MM.1S (cell line): ENCODE measurements around the gene NUDT17.

Experiments
- DNase-seq: peaks from one replicate; pipeline ENCODE4 v3.0.0-alpha.2; 2015
- H2AFZ ChIP-seq: fragments of 300-600 bp; sonication (generic); 2 replicates; pipeline ENCODE4 v1.6.0; 2016; ENCODE audit warnings: antibody characterized with exemption, low read length
- H3F3A ChIP-seq: fragments of 300-600 bp; sonication (generic); 2 replicates; pipeline ENCODE4 v1.6.1; 2016; ENCODE audit warnings: mild to moderate bottlenecking, antibody characterized with exemption, low read length, moderate library complexity, mixed read lengths; ENCODE audit not compliant: insufficient read depth
- H3K27ac ChIP-seq: fragments of 300-600 bp; sonication (generic); 2 replicates; pipeline ENCODE4 v1.5.1; 2016; ENCODE audit warnings: mild to moderate bottlenecking, low read length
- H3K27me3 ChIP-seq: fragments of 300-600 bp; sonication (generic); replicated peaks from 2 replicates; pipeline ENCODE4 v1.6.0; 2016; ENCODE audit warnings: low read length; ENCODE audit not compliant: insufficient read depth
- H3K36me3 ChIP-seq: fragments of 300-600 bp; sonication (generic); replicated peaks from 2 replicates; pipeline ENCODE4 v1.6.1; 2016; ENCODE audit warnings: mild to moderate bottlenecking, low read length, mixed read lengths; ENCODE audit not compliant: insufficient read depth
- H3K4me1 ChIP-seq: fragments of 300-600 bp; sonication (generic); 2 replicates; pipeline ENCODE4 v1.6.1; 2016; ENCODE audit warnings: low read length, mixed read lengths
- H3K4me2 ChIP-seq: fragments of 300-600 bp; sonication (generic); 2 replicates; pipeline ENCODE4 v1.6.0; 2016; ENCODE audit warnings: low read depth, low read length
- H3K4me3 ChIP-seq: fragments of 300-600 bp; sonication (generic); 2 replicates; pipeline ENCODE4 v1.5.1; 2016; ENCODE audit warnings: low read length, mixed read lengths
- H3K79me2 ChIP-seq: fragments of 300-600 bp; sonication (generic); 2 replicates; pipeline ENCODE4 v1.6.1; 2016; ENCODE audit warnings: mixed run types, low read length, mixed read lengths
- H3K9ac ChIP-seq: fragments of 300-600 bp; sonication (generic); 2 replicates; pipeline ENCODE4 v1.6.1; 2016; ENCODE audit warnings: low read length, mixed read lengths
- H3K9me2 ChIP-seq: fragments of 300-600 bp; sonication (generic); replicated peaks from 2 replicates; pipeline ENCODE4 v1.6.1; 2016; ENCODE audit warnings: mild to moderate bottlenecking, low read length, mixed read lengths; ENCODE audit not compliant: insufficient read depth
- H3K9me3 ChIP-seq: fragments of 300-600 bp; sonication (generic); replicated peaks from 2 replicates; pipeline ENCODE4 v1.6.1; 2016; ENCODE audit warnings: mild to moderate bottlenecking, low read length, mixed read lengths; ENCODE audit not compliant: insufficient read depth
- H4K20me1 ChIP-seq: fragments of 300-600 bp; sonication (generic); 2 replicates; pipeline ENCODE4 v1.6.1; 2016; ENCODE audit warnings: mild to moderate bottlenecking, low read length, moderate library complexity, mixed read lengths; ENCODE audit not compliant: insufficient read depth
- EZH2 ChIP-seq: fragments of 300-600 bp; sonication (generic); optimal IDR thresholded peaks from 2 replicates; pipeline ENCODE3; 2017; ENCODE audit warnings: low read depth, mild to moderate bottlenecking, antibody characterized with exemption, low read length, mixed read lengths
- EZH2phosphoT487 ChIP-seq: fragments of 300-600 bp; sonication (generic); IDR thresholded peaks from 2 replicates; pipeline ENCODE4 v1.6.1; 2018; ENCODE audit warnings: antibody characterized with exemption, low read length
- TF ChIP-seq, protein P1 (sequence below): fragments of 300-600 bp; sonication (generic); IDR thresholded peaks from 2 replicates; pipeline ENCODE4 v1.5.1; 2016; ENCODE audit warnings: antibody characterized with exemption, low read length, mixed read lengths

The NUDT17 gene

DNA sequence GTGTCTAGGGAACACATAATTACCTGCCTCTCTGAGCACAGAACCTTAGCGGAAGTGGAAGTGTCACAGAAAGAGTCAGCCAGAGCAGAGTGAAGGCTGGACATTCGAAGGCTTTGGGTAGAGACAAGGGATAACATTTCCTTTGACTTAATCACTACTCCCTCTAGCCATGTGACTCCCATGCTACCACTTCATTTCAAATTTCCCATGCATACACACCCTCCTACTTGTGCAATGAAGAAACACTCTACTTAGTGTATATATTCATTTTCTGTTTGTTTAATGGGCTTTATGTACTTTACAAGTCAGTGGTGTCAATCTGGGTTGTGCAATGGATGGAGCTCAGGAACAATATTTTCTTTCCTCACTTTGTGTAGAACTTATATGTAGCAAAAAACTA, 33.3 kb downstream of the NUDT17 start:
- no peak overlapping the region for H3K4me3 ChIP-seq
- no peak overlapping the region for H3K4me2 ChIP-seq
- no peak overlapping the region for H2AFZ ChIP-seq
- no peak overlapping the region for H3K27ac ChIP-seq
- H3K36me3 ChIP-seq: no peaks in the 10 kb centered on the region
- H3K27me3 ChIP-seq: peaks cover 13% of the 10 kb centered on the region; the same call in 1 of the 2 replicates
- no peaks in the 10 kb centered on the region for H3F3A ChIP-seq
- H3K4me1 ChIP-seq: no peaks in the 10 kb centered on the region
- H3K79me2 ChIP-seq: no peaks in the 10 kb centered on the region
- no peak for DNase-seq
- no peaks in the 10 kb centered on the region for H3K9me2 ChIP-seq
- H4K20me1 ChIP-seq: no peaks in the 10 kb centered on the region
- no peaks in the 10 kb centered on the region for H3K9me3 ChIP-seq
- TF ChIP-seq, protein P1, sequence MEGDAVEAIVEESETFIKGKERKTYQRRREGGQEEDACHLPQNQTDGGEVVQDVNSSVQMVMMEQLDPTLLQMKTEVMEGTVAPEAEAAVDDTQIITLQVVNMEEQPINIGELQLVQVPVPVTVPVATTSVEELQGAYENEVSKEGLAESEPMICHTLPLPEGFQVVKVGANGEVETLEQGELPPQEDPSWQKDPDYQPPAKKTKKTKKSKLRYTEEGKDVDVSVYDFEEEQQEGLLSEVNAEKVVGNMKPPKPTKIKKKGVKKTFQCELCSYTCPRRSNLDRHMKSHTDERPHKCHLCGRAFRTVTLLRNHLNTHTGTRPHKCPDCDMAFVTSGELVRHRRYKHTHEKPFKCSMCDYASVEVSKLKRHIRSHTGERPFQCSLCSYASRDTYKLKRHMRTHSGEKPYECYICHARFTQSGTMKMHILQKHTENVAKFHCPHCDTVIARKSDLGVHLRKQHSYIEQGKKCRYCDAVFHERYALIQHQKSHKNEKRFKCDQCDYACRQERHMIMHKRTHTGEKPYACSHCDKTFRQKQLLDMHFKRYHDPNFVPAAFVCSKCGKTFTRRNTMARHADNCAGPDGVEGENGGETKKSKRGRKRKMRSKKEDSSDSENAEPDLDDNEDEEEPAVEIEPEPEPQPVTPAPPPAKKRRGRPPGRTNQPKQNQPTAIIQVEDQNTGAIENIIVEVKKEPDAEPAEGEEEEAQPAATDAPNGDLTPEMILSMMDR: no peak
- TF ChIP-seq EZH2phosphoT487 (no peak), EZH2 (no peak)
- no peak overlapping the region for H3K9ac ChIP-seq

DNA sequence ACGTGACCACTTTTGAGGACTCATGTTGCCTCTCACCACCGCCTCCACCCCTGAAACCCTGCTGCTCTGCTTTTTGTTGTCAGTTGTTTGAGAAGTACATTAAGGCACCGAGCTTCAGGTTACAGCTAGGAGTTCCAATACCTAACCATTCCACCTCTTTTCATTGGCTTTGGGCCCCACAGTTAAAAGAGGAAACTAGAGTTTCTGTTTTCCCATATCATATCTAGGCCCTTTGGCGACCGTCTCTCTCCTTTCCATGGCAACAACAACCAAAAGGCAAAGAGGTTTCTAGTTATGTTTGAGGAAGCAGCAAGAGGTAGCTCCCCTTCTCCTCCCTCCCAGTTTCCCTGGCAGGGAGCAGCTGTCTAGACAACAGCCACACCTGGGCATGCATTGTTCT, 34.3 kb downstream of the NUDT17 start:
- H2AFZ ChIP-seq: no peak overlapping the region
- no peak for DNase-seq
- H3F3A ChIP-seq: no peaks in the 10 kb centered on the region
- H3K4me1 ChIP-seq: no peaks in the 10 kb centered on the region
- H3K9ac ChIP-seq: no peak overlapping the region
- peaks cover 22% of the 10 kb centered on the region; the same call in 1 of the 2 replicates for H3K27me3 ChIP-seq
- H3K79me2 ChIP-seq: no peaks in the 10 kb centered on the region
- no peaks in the 10 kb centered on the region for H4K20me1 ChIP-seq
- H3K9me2 ChIP-seq: no peaks in the 10 kb centered on the region
- H3K9me3 ChIP-seq: no peaks in the 10 kb centered on the region
- no peak overlapping the region for H3K4me2 ChIP-seq
- H3K4me3 ChIP-seq: no peak overlapping the region
- TF ChIP-seq, protein P1: no peak
- no peak for TF ChIP-seq EZH2
- no peak for TF ChIP-seq EZH2phosphoT487
- no peak overlapping the region for H3K27ac ChIP-seq
- H3K36me3 ChIP-seq: no peaks in the 10 kb centered on the region

DNA sequence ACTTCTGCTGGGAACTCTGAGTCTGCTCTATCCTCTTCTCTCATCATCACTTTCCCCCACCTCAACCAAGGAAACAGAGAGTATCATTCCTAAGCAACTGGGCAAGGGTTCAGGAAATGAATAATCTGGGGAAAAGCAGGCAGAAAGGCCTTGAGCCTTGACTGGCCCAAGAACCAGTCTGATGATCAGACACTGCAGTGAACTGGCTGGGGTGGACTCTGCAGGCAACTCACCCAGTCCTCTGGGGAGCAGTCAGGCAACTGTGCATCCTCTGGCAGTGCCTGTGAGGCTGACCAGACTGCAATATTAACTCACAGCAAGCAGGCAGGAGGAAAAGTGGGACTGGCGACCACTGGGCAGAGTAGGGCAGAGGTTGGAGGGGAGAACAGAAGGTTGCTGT, 39.2 kb downstream of the NUDT17 start:
- Histone ChIP-seq H3K36me3 (no peaks in the 10 kb centered on the region), H2AFZ (no peak overlapping the region), H3K9me3 (no peaks in the 10 kb centered on the region), H3K4me2 (no peak overlapping the region), H3K27me3 (peaks cover 21% of the 10 kb centered on the region), H4K20me1 (no peaks in the 10 kb centered on the region), H3K9ac (no peak overlapping the region), H3K4me1 (0 out of 2 replicates have a peak, but pooled peaks cover 4% of the 10 kb centered on the region), H3K9me2 (no peaks in the 10 kb centered on the region), H3K27ac (no peak overlapping the region), H3K4me3 (no peak overlapping the region), H3K79me2 (no peaks in the 10 kb centered on the region), H3F3A (no peaks in the 10 kb centered on the region)
- TF ChIP-seq EZH2phosphoT487 (no peak), EZH2 (no peak)
- TF ChIP-seq, protein P1: no peak
- no peak for DNase-seq
